IMR-90 (cell line): ENCODE data around the gene PITX1. TPM values are rescaled to one million over a fixed set of nuclear protein-coding genes. Genes with fewer than 3 reads are reported as not detected.

Experiments
- ATAC-seq: fragments of 200-7000 bp; cut with Tn5 transposase; 2 replicates; pipeline ENCODE4 v1.9.1; 2020; ENCODE audit warnings: low read depth, mild to moderate bottlenecking, moderate library complexity
- BruUV-seq: library from RNA; stranded (reverse); fragments of 400-500 nt; replicated peaks from 2 replicates; lab custom pipeline; 2021; lab: Mats Ljungman, UMichigan
- CTCF ChIA-PET: fragments of 300-600 bp; formaldehyde crosslinking; extraction: SDS; loops from one replicate; lab custom pipeline; 2021; ENCODE audit warnings: antibody characterized with exemption; lab: Yijun Ruan, JAX
- POLR2A ChIA-PET: fragments of 300-600 bp; sonication (Branson Sonifier 250); formaldehyde crosslinking; loops from one replicate; lab custom pipeline; 2022; ENCODE audit warnings: antibody characterized with exemption; ENCODE audit not compliant: unreplicated experiment; lab: Charles Lee
- DNase-seq: peaks from one replicate; pipeline ENCODE4 v3.0.0; 2013
- H2AFZ ChIP-seq: replicated peaks from 2 replicates; pipeline ENCODE3; 2013; ENCODE audit warnings: low read length, mild to moderate bottlenecking; ENCODE audit not compliant: poor library complexity
- H2AK5ac ChIP-seq: 2 replicates; pipeline ENCODE4 v1.6.1; 2013; ENCODE audit warnings: low read depth, low read length, inconsistent platforms
- H2AK9ac ChIP-seq: replicated peaks from 2 replicates; pipeline ENCODE3; 2013; ENCODE audit warnings: mild to moderate bottlenecking, low read depth, low read length, moderate library complexity; ENCODE audit not compliant: poor library complexity
- H2BK120ac ChIP-seq: 2 replicates; pipeline ENCODE4 v1.6.1; 2013; ENCODE audit warnings: low read depth, low read length, inconsistent platforms
- H2BK15ac ChIP-seq: 3 replicates; pipeline ENCODE4 v1.6.1; 2013; ENCODE audit warnings: low read depth, low read length, inconsistent platforms
- H2BK20ac ChIP-seq: 2 replicates; pipeline ENCODE4 v1.6.1; 2013; ENCODE audit warnings: low read depth, mild to moderate bottlenecking, inconsistent platforms, low read length, moderate library complexity
- H2BK5ac ChIP-seq: 2 replicates; pipeline ENCODE4 v1.6.1; 2013; ENCODE audit warnings: mild to moderate bottlenecking, low read depth, low read length, inconsistent platforms; ENCODE audit not compliant: poor library complexity, severe bottlenecking
- H3K14ac ChIP-seq: replicated peaks from 2 replicates; pipeline ENCODE4 v1.6.1; 2013; ENCODE audit warnings: low read depth, low read length, inconsistent platforms
- H3K18ac ChIP-seq: 2 replicates; pipeline ENCODE4 v1.6.1; 2013; ENCODE audit warnings: low read depth, low read length, control low read depth
- H3K23ac ChIP-seq: 2 replicates; pipeline ENCODE4 v1.6.1; 2013; ENCODE audit warnings: low read depth, low read length, inconsistent platforms
- H3K27ac ChIP-seq: 2 replicates; pipeline ENCODE4 v1.5.1; 2013; ENCODE audit warnings: mild to moderate bottlenecking, control low read depth, low read length; ENCODE audit not compliant: insufficient read depth
- H3K27me3 ChIP-seq: 2 replicates; pipeline ENCODE4 v1.6.1; 2013; ENCODE audit warnings: low read length; ENCODE audit not compliant: control insufficient read depth, insufficient read depth
- H3K36me3 ChIP-seq: 2 replicates; pipeline ENCODE4 v1.6.1; 2013; ENCODE audit warnings: low read length, mixed read lengths; ENCODE audit not compliant: control insufficient read depth, insufficient read depth
- H3K4ac ChIP-seq: 2 replicates; pipeline ENCODE4 v1.6.1; 2013; ENCODE audit warnings: low read depth, low read length, inconsistent platforms
- H3K4me1 ChIP-seq: 2 replicates; pipeline ENCODE4 v1.6.1; 2013; ENCODE audit warnings: low read length, mixed read lengths; ENCODE audit not compliant: control insufficient read depth, insufficient read depth
- H3K4me2 ChIP-seq: 2 replicates; pipeline ENCODE4 v1.6.1; 2013; ENCODE audit warnings: low read depth, mild to moderate bottlenecking, control low read depth, low read length, moderate library complexity
- H3K4me3 ChIP-seq: 2 replicates; pipeline ENCODE4 v1.5.1; 2013; ENCODE audit warnings: low read depth, mild to moderate bottlenecking, control low read depth, low read length, moderate library complexity; ENCODE audit not compliant: insufficient read depth
- H3K56ac ChIP-seq: 2 replicates; pipeline ENCODE4 v1.6.1; 2013; ENCODE audit warnings: low read length, inconsistent platforms; ENCODE audit not compliant: insufficient read depth; ENCODE audit errors: extremely low read depth
- H3K79me1 ChIP-seq, 2 experiments: 2 replicates each; pipeline ENCODE4 v1.6.1; 2013; ENCODE audit warnings: low read length in 2 of 2, inconsistent platforms in 1 of 2, low read depth in 1 of 2
- H3K9ac ChIP-seq: 2 replicates; pipeline ENCODE4 v1.6.1; 2013; ENCODE audit warnings: low read depth, low read length, control low read depth
- H3K9me1 ChIP-seq: 2 replicates; pipeline ENCODE4 v1.6.1; 2013; ENCODE audit warnings: low read length, inconsistent platforms; ENCODE audit not compliant: insufficient read depth
- H3K9me3 ChIP-seq: 2 replicates; pipeline ENCODE4 v1.6.1; 2013; ENCODE audit warnings: low read length; ENCODE audit not compliant: control insufficient read depth, insufficient read depth
- H4K20me1 ChIP-seq: 2 replicates; pipeline ENCODE4 v1.6.1; 2013; ENCODE audit warnings: low read length, inconsistent platforms; ENCODE audit not compliant: insufficient read depth
- H4K5ac ChIP-seq: 2 replicates; pipeline ENCODE4 v1.6.1; 2013; ENCODE audit warnings: mild to moderate bottlenecking, low read depth, low read length, control low read depth
- H4K8ac ChIP-seq, 2 experiments: 2 replicates each; pipeline ENCODE4 v1.6.1; 2013; ENCODE audit warnings: low read depth in 2 of 2, low read length in 2 of 2, control low read depth in 1 of 2, inconsistent platforms in 1 of 2
- H4K91ac ChIP-seq: 2 replicates; pipeline ENCODE4 v1.6.1; 2013; ENCODE audit warnings: low read depth, low read length, inconsistent platforms; ENCODE audit not compliant: insufficient read depth
- CHD1 ChIP-seq: IDR thresholded peaks from 2 replicates; pipeline ENCODE4 v1.6.1; 2012; ENCODE audit warnings: low read depth, low read length, improper control_type of control experiment
- MXI1 ChIP-seq: IDR thresholded peaks from 2 replicates; pipeline ENCODE4 v1.6.1; 2012; ENCODE audit warnings: low read depth, mild to moderate bottlenecking, low read length, moderate library complexity, borderline replicate concordance
- NFE2L2 ChIP-seq: fragments of 150-350 bp; IDR thresholded peaks from 2 replicates; pipeline ENCODE4 v1.6.1; 2016; ENCODE audit warnings: low read depth, mild to moderate bottlenecking, low read length
- RCOR1 ChIP-seq: IDR thresholded peaks from 2 replicates; pipeline ENCODE4 v1.6.1; 2012; ENCODE audit warnings: mild to moderate bottlenecking, low read length, improper control_type of control experiment; ENCODE audit not compliant: insufficient replicate concordance
- WGBS, 2 experiments: methylation state at CpG; one replicate each; pipeline versions ENCODE4 v1.1.5 to v1.1.7; 2013; ENCODE audit warnings: missing lambda C conversion rate in 2 of 2; ENCODE audit not compliant: insufficient read length in 1 of 2; ENCODE audit errors: extremely low coverage in 2 of 2; 5-methylcytosine and 5-hydroxymethylcytosine counted together
- dilution Hi-C: fragments of 300-500 bp; cut with HindIII; formaldehyde crosslinking; loops from one replicate; pipeline ENCODE4 v1.14.3; 2018; ENCODE audit warnings: low sequenced_read_pairs; ENCODE audit not compliant: unreplicated experiment
- in situ Hi-C: fragments of 300-500 bp; cut with MboI; formaldehyde crosslinking; loops from 3 replicates; pipeline ENCODE4 v1.14.3; 2019; ENCODE audit warnings: low sequenced_read_pairs, inconsistent platforms, mixed read lengths
- intact Hi-C: fragments of 100-400 bp; cut with micrococcal nuclease; formaldehyde crosslinking; loops from 2 replicates; pipeline ENCODE4 v1.10.0; 2022
- polyA plus RNA-seq, 3 experiments: library from polyadenylated mRNA; depleted of rRNA; stranded (reverse); fragments of >200 nt; gene quantifications; 2 replicates each; pipeline ENCODE4 v1.2.3, GENCODE V29; 2012; ENCODE audit warnings: low replicate concordance in 1 of 3
- total RNA-seq: library from RNA; depleted of rRNA; stranded (reverse); fragments of >200 nt; gene quantifications from 2 replicates; pipeline ENCODE4 v1.2.3, GENCODE V29; 2012
- TF ChIP-seq, protein P1 (sequence below): fragments of 150-350 bp; IDR thresholded peaks from 2 replicates; pipeline ENCODE4 v1.6.1; 2016; ENCODE audit warnings: low read depth, mild to moderate bottlenecking, low read length, moderate library complexity, borderline replicate concordance

Gene PITX1
- total and polyA plus RNA-seq, 2 of the 4 experiments (the other 2 are of a cell fraction): 10.4 to 29.8 TPM

GRCh38 chr5:135081240-135081639, 47.2 kb upstream of the PITX1 start:
- in situ Hi-C loops: no loop called here
- dilution Hi-C loops: no loop called here
- no TSS peak for BruUV-seq

More at GRCh38 chr5:135081240-135081639, 47.2 kb upstream of the PITX1 start:
- intact Hi-C loops: no loop called here
- Histone ChIP-seq H3K4me3 (no peak overlapping the region), H3K36me3 (peaks cover 6% of the 10 kb centered on the region; the same call in 1 of the 2 replicates), H4K5ac (no peak overlapping the region), H2BK5ac (no peak overlapping the region), H3K4ac (no peak overlapping the region), H2AK5ac (no peak overlapping the region), H3K27me3 (no peaks in the 10 kb centered on the region), H2BK120ac (no peak overlapping the region), H3K14ac (no peak overlapping the region), H3K9ac (no peak overlapping the region), H3K9me1 (no peaks in the 10 kb centered on the region; the same call in 1 of the 2 replicates), H3K9me3 (peaks cover 11% of the 10 kb centered on the region), H2AFZ (no peak overlapping the region), H3K56ac (no peak overlapping the region), H3K27ac (no peak overlapping the region), H2BK20ac (no peak overlapping the region), H3K4me1 (peaks cover 15% of the 10 kb centered on the region), H3K4me2 (no peak overlapping the region), H4K91ac (no peak overlapping the region), H3K18ac (no peak overlapping the region), H3K79me1 (no peaks in the 10 kb centered on the region), H4K20me1 (peaks cover 2% of the 10 kb centered on the region), H4K8ac (no peak overlapping the region), H2AK9ac (no peak overlapping the region), H3K23ac (no peak overlapping the region), H2BK15ac (no peak overlapping the region)
- ATAC-seq (no peak), DNase-seq (no peak)
- TF ChIP-seq NFE2L2 (no peak), RCOR1 (no peak), MXI1 (no peak), CHD1 (no peak)
- TF ChIP-seq, protein P1, sequence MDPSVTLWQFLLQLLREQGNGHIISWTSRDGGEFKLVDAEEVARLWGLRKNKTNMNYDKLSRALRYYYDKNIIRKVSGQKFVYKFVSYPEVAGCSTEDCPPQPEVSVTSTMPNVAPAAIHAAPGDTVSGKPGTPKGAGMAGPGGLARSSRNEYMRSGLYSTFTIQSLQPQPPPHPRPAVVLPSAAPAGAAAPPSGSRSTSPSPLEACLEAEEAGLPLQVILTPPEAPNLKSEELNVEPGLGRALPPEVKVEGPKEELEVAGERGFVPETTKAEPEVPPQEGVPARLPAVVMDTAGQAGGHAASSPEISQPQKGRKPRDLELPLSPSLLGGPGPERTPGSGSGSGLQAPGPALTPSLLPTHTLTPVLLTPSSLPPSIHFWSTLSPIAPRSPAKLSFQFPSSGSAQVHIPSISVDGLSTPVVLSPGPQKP: no peak
- CTCF ChIA-PET: no interaction called here
- WGBS, 2 experiments: no CpG with 5 or more reads among the region's 2 CpGs
- POLR2A ChIA-PET: no interaction called here
